Measurements from ENCODE around the gene UTP3. TPM values are rescaled to one million over a fixed set of nuclear protein-coding genes. Genes with fewer than 3 reads are reported as not detected.
"Not testable (repeated sequence)": the region's sequence is repeated elsewhere in the genome, so short reads cannot be mapped to it uniquely, and the experiment has no call there.

Gene UTP3
- total and polyA plus RNA-seq, 11 donors = 7.3 to 28.9 (median 17.4) TPM

DNA sequence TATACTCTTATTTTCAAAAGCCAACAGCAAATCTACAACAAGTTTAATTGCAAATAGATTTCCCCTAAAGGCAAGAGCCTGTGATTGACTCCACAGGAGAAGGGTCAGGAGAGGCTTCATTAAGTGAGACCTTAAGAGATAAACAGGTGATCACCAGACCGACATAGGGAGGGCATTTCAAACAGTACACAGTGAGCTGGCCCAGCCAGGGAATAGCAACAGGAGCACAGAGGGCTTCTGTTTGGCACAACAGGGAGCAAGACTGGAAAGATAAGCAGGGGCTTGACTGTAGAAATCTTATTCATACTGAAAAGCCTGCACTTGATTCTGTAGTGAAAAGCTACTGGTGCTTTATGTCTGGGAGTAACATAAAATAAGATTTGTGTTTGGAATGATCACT is 37.3 kb downstream of the UTP3 start:
- H3K9me3 ChIP-seq = no peaks in the 10 kb centered on the region
- H3K4me1 ChIP-seq = peaks cover 0 to 39% (median 14%) of the 10 kb centered on the region in 12 donors
- intact Hi-C loops (cut with DNase I) = no loop called here
- ATAC-seq (no peak), DNase-seq (no peak)
- no peak overlapping the region for H3K27ac ChIP-seq
- no peak overlapping the region for H3K4me3 ChIP-seq
- 34 to 61% (median 45%) methylated on average over 1 of the region's 1 CpG for WGBS, 4 donors
- H3K36me3 ChIP-seq = peaks cover 0 to 9% (median 0%) of the 10 kb centered on the region in 9 donors
- no peaks in the 10 kb centered on the region for H3K27me3 ChIP-seq
- TF ChIP-seq POLR2A (IDR thresholded peaks at IDR 0.05) = no peak
- TF ChIP-seq, protein P1, sequence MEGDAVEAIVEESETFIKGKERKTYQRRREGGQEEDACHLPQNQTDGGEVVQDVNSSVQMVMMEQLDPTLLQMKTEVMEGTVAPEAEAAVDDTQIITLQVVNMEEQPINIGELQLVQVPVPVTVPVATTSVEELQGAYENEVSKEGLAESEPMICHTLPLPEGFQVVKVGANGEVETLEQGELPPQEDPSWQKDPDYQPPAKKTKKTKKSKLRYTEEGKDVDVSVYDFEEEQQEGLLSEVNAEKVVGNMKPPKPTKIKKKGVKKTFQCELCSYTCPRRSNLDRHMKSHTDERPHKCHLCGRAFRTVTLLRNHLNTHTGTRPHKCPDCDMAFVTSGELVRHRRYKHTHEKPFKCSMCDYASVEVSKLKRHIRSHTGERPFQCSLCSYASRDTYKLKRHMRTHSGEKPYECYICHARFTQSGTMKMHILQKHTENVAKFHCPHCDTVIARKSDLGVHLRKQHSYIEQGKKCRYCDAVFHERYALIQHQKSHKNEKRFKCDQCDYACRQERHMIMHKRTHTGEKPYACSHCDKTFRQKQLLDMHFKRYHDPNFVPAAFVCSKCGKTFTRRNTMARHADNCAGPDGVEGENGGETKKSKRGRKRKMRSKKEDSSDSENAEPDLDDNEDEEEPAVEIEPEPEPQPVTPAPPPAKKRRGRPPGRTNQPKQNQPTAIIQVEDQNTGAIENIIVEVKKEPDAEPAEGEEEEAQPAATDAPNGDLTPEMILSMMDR (IDR thresholded peaks at IDR 0.05) = no peak

DNA sequence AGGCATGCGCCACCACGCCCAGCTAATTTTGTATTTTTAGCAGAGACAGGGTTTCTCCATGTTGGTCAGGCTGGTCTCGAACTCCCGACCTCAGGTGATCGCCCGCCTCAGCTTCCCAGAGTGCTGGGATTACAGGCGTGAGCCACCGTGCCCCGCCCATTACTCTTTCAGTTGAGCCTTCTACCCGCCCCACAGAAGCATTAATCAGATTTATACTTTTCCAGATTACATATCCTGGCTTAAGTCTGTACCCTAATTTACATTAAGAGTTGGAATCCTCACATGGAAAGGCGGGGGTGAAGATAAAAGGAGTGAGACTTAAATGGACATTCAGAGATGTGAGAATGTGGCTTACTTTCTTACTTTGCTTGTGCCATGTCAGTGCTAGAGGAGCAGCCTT is 38.2 kb downstream of the UTP3 start:
- H3K9me3 ChIP-seq; H3K36me3 ChIP-seq; H3K4me3 ChIP-seq; H3K27ac ChIP-seq; ATAC-seq; intact Hi-C loops (cut with DNase I); H3K27me3 ChIP-seq; DNase-seq: not testable (repeated sequence)
- 92 to 96% (median 94%) methylated on average over 11 of the region's 11 CpGs for WGBS, 4 donors
- peaks cover 0 to 46% (median 14%) of the 10 kb centered on the region in 12 donors for H3K4me1 ChIP-seq

DNA sequence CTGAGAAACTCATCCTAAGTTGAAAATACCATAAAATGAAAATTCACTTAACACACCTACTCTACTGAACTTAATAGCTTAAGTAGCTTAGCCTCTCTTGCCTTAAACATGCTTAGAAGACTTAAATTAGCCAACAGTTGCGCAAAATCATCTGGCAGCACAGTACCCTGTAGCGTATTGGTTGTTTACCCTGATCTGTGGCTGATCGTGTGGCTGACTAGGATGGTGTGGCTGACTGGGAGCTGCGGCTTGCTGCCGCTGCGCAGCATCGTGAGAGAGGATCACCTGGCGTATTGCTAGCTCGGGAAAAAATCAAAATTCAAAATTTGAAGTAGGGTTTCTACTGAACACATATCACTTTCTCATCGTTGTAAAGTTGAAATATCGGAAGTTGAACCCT is 39.8 kb downstream of the UTP3 start:
- Histone ChIP-seq H3K4me1 (peaks cover 0 to 44% (median 11%) of the 10 kb centered on the region in 12 donors), H3K4me3 (no peak overlapping the region), H3K36me3 (peaks cover 0 to 18% (median 0%) of the 10 kb centered on the region in 9 donors), H3K27me3 (no peaks in the 10 kb centered on the region), H3K9me3 (no peaks in the 10 kb centered on the region), H3K27ac (no peak overlapping the region)
- intact Hi-C loops (cut with DNase I) = no loop called here
- no peak for DNase-seq
- TF ChIP-seq, protein P1 (IDR thresholded peaks at IDR 0.05) = no peak
- TF ChIP-seq POLR2A (IDR thresholded peaks at IDR 0.05) = no peak
- 91 to 97% (median 91%) methylated on average over 11 of the region's 11 CpGs for WGBS, 4 donors
- no peak for ATAC-seq

DNA sequence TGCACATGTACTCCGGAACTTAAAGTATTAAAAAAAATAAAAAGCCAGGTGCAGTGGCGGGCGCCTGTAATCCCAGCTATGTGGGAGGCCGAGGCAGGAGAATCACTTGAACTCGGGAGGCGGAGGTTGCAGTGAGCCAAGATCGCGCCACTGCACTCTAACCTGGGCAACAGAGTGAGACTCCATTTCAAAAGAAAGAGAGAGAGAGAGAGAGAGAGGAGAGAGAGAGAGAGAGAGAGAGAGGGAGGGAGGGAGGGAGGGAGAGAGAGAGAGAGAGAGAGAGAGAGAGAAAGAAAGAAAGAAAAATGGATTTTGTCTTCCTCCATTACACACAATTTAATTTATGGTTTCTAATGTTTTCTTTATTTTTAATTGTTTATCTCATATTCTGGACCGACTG is 44.5 kb downstream of the UTP3 start:
- DNase-seq; H3K27ac ChIP-seq; H3K9me3 ChIP-seq; H3K4me3 ChIP-seq; intact Hi-C loops (cut with DNase I); ATAC-seq; H3K27me3 ChIP-seq: not testable (repeated sequence)
- WGBS, 4 donors = 94 to 96% (median 95%) methylated on average over 9 of the region's 9 CpGs
- Histone ChIP-seq H3K36me3 (peaks cover 0 to 18% (median 0%) of the 10 kb centered on the region in 9 donors), H3K4me1 (peaks cover 0 to 46% (median 16%) of the 10 kb centered on the region in 12 donors)

DNA sequence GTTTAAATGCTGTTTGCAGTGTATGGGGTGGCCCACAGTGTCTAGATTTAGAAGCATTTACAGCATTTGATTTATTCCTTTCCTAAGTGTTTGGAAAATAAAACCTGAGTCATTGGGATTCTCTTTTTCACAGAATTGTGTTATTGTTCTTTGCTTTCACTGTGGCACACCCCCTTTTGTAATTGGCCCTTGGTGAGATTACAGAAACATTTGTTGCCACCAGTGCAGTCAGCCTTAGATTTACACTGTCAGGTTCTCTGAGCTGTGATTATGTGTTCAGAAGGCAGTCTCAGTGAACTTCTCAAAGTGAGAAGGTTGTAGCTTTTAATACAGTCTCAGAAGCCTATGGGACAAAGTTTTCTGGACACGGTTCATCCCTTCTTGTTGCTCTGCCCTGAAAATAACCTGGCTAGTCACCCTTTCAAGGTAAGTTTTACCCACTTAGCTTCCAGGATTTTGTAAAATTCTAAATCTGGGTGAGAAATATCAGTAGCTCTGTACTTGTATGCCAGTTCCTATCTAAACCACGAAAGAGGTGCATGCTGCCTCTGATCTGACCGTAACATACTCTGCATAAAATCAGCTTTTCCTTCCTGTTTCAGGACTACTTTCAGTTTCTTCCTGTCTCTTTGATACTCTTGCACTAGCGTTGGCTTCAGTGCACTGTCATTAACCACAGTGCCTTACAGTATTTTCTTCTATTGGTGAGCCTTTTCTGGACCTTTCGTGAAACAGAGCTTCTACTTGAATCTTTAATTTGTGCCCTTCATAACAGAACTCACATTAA is 46.0 kb downstream of the UTP3 start:
- TF ChIP-seq, protein P1 (IDR thresholded peaks at IDR 0.05) = no peak
- no peak for TF ChIP-seq POLR2A (IDR thresholded peaks at IDR 0.05)
- intact Hi-C loops (cut with DNase I) = no loop called here
- DNase-seq (no peak), ATAC-seq (peak; percentile 69 to 89 (median 83))
- peaks cover 0 to 53% (median 16%) of the 10 kb centered on the region in 12 donors for H3K4me1 ChIP-seq
- peaks cover 0 to 13% (median 0%) of the 10 kb centered on the region in 9 donors for H3K36me3 ChIP-seq
- peak overlapping the region; percentile 2 to 93 (median 67) for H3K27ac ChIP-seq
- WGBS, 4 donors = 0 to 2% (median 1%) methylated on average over 5 of the region's 5 CpGs
- peak overlapping the region in 11 of 12 donors; percentile 4 to 54 (median 44) for H3K4me3 ChIP-seq
- no peaks in the 10 kb centered on the region for H3K9me3 ChIP-seq
- no peaks in the 10 kb centered on the region for H3K27me3 ChIP-seq

Data from heart left ventricle (tissue), 16 donors.